Endothelial cell of umbilical vein (primary cell): ENCODE results near the gene N4BP2L1. TPM values are rescaled to one million over a fixed set of nuclear protein-coding genes. Genes with fewer than 3 reads are reported as not detected.

Source experiments
- BruUV-seq: library from RNA; stranded (reverse); fragments of 400-500 nt; replicated peaks from 2 replicates; lab custom pipeline; 2021; lab: Mats Ljungman, UMichigan
- CTCF ChIA-PET: fragments of 300-600, 350-600 bp; sonication (Branson Sonifier 250); formaldehyde crosslinking; loops from one replicate; lab custom pipeline; 2021; ENCODE audit warnings: antibody characterized with exemption, inconsistent platforms; lab: Charles Lee
- POLR2A ChIA-PET: fragments of 300-600, 350-600 bp; sonication (Branson Sonifier 250); formaldehyde crosslinking; loops from one replicate; lab custom pipeline; 2021; ENCODE audit warnings: antibody characterized with exemption, inconsistent platforms; lab: Charles Lee
- DNase-seq: peaks from one replicate; pipeline ENCODE4 v3.0.0-alpha.2; 2011; ENCODE audit warnings: low read depth, low spot score
- FAIRE-seq: peaks from 2 replicates; lab custom pipeline; 2011; peaks lifted over from hg19 to GRCh38; lab: Jason Lieb, UNC
- H2AFZ ChIP-seq: 2 replicates; pipeline ENCODE4 v1.6.0; 2012; ENCODE audit warnings: low read depth, low read length, control low read depth, inconsistent platforms
- H3K27ac ChIP-seq: 2 replicates; pipeline ENCODE4 v1.5.1; 2011; ENCODE audit warnings: low read depth, mild to moderate bottlenecking, control low read depth, low read length, moderate library complexity; ENCODE audit not compliant: insufficient read depth
- H3K27me3 ChIP-seq, 2 experiments: 2 replicates each; pipeline versions ENCODE4 v1.6.0 to v1.6.1; 2011; ENCODE audit warnings: low read length in 2 of 2, mixed read lengths in 1 of 2; ENCODE audit not compliant: control insufficient read depth in 2 of 2, insufficient read depth in 2 of 2
- H3K36me3 ChIP-seq, 2 experiments: 2 replicates in 1 of 2; 3 replicates in 1 of 2; pipeline ENCODE4 v1.5.1; 2011; ENCODE audit warnings: low read length in 2 of 2, mild to moderate bottlenecking in 1 of 2, moderate library complexity in 1 of 2; ENCODE audit not compliant: control insufficient read depth in 2 of 2, insufficient read depth in 2 of 2; ENCODE audit errors: extremely low read depth in 1 of 2
- H3K4me1 ChIP-seq: 3 replicates; pipeline ENCODE4 v1.5.1; 2011; ENCODE audit warnings: mild to moderate bottlenecking, low read length; ENCODE audit not compliant: control insufficient read depth, insufficient read depth; ENCODE audit errors: extremely low read depth
- H3K4me2 ChIP-seq: 2 replicates; pipeline ENCODE4 v1.6.1; 2011; ENCODE audit warnings: low read length, control low read depth, mixed read lengths; ENCODE audit not compliant: insufficient read depth
- H3K4me3 ChIP-seq, 3 experiments: fragments of 200-600 bp in 1 of 3; sonication (generic), shearing (Covaris generic) in 1 of 3; replicated peaks in 1 of 3; 2 replicates each; pipeline ENCODE4 v1.5.1; 2011 to 2016; ENCODE audit warnings: control low read depth in 3 of 3, low read length in 3 of 3, mild to moderate bottlenecking in 2 of 3, inconsistent platforms in 1 of 3, low read depth in 1 of 3, moderate library complexity in 1 of 3; ENCODE audit not compliant: insufficient read depth in 1 of 3
- H3K79me2 ChIP-seq: 2 replicates; pipeline ENCODE4 v1.6.0; 2012; ENCODE audit warnings: low read length, inconsistent platforms; ENCODE audit not compliant: control insufficient read depth, insufficient read depth
- H3K9ac ChIP-seq: replicated peaks from 2 replicates; pipeline ENCODE3; 2011; ENCODE audit warnings: low read length, control low read depth; ENCODE audit not compliant: insufficient read depth; ENCODE audit errors: extremely low read depth
- H3K9me1 ChIP-seq: replicated peaks from 3 replicates; pipeline ENCODE4 v1.6.0; 2011; ENCODE audit warnings: mild to moderate bottlenecking, low read length; ENCODE audit not compliant: control insufficient read depth, insufficient read depth; ENCODE audit errors: extremely low read depth
- H3K9me3 ChIP-seq: replicated peaks from 2 replicates; pipeline ENCODE4 v1.5.1; 2012; ENCODE audit warnings: low read length, inconsistent platforms; ENCODE audit not compliant: control insufficient read depth, insufficient read depth
- H4K20me1 ChIP-seq: replicated peaks from 2 replicates; pipeline ENCODE3; 2011; ENCODE audit warnings: mild to moderate bottlenecking, low read length; ENCODE audit not compliant: control insufficient read depth, insufficient read depth; ENCODE audit errors: extremely low read depth
- CTCF ChIP-seq, 2 donors: IDR thresholded peaks; 1 replicate in 1 of 2; 2 replicates in 1 of 2; pipeline ENCODE4 v1.5.1; 2011; ENCODE audit warnings: low read length in 2 of 2, mild to moderate bottlenecking in 2 of 2, moderate library complexity in 2 of 2, control low read depth in 1 of 2, inconsistent platforms in 1 of 2, low read depth in 1 of 2; ENCODE audit not compliant: insufficient read depth in 1 of 2; ENCODE audit errors: extremely low read depth in 1 of 2
- GATA2 ChIP-seq: IDR thresholded peaks from 2 replicates; pipeline ENCODE4 v1.7.0; 2011; ENCODE audit warnings: low read depth, mild to moderate bottlenecking, moderate library complexity, mixed read lengths, low read length; ENCODE audit not compliant: insufficient read length, insufficient read depth
- JUN ChIP-seq: IDR thresholded peaks from 2 replicates; pipeline ENCODE4 v1.6.1; 2011; ENCODE audit warnings: borderline replicate concordance, low read depth; ENCODE audit not compliant: insufficient read length, insufficient read depth
- MAX ChIP-seq: IDR thresholded peaks from 2 replicates; pipeline ENCODE4 v1.6.1; 2011; ENCODE audit not compliant: insufficient read depth, insufficient read length
- POLR2A ChIP-seq: IDR thresholded peaks from 2 replicates; pipeline ENCODE4 v1.6.1; 2012; ENCODE audit warnings: low read depth, mild to moderate bottlenecking, control low read depth, low read length
- POLR2AphosphoS5 ChIP-seq: IDR thresholded peaks from 2 replicates; pipeline ENCODE4 v1.6.1; 2012; ENCODE audit warnings: low read depth, mild to moderate bottlenecking, control low read depth, low read length, moderate library complexity; ENCODE audit not compliant: insufficient read depth
- dilution Hi-C: fragments of 300-500 bp; cut with MboI; formaldehyde crosslinking; loops from one replicate; pipeline ENCODE4 v1.15.0; 2019; ENCODE audit warnings: low sequenced_read_pairs; ENCODE audit not compliant: extremely low pct_ligation_motif_present
- intact Hi-C: fragments of 100-400 bp; cut with micrococcal nuclease; formaldehyde crosslinking; loops from one replicate; pipeline ENCODE4 v1.10.0; 2022
- polyA plus RNA-seq, 4 experiments: library from polyadenylated mRNA; depleted of rRNA in 3 of 4; stranded (reverse) in 3 of 4; unstranded in 1 of 4; fragments of >200 nt; gene quantifications; 2 replicates each; pipeline versions ENCODE4 v1.2.1 to v1.2.3, GENCODE V29; 2011 to 2012; ENCODE audit warnings: missing spikeins in 1 of 4
- total RNA-seq: library from RNA; stranded (reverse); gene quantifications from 2 replicates; pipeline ENCODE4 v1.2.3, GENCODE V29; 2021

N4BP2L1 gene
- total and polyA plus RNA-seq, 2 donors (not counting 3 experiments of a cell fraction or from before 2014, with no cell fraction given): 1.1 to 2.1 TPM

DNA sequence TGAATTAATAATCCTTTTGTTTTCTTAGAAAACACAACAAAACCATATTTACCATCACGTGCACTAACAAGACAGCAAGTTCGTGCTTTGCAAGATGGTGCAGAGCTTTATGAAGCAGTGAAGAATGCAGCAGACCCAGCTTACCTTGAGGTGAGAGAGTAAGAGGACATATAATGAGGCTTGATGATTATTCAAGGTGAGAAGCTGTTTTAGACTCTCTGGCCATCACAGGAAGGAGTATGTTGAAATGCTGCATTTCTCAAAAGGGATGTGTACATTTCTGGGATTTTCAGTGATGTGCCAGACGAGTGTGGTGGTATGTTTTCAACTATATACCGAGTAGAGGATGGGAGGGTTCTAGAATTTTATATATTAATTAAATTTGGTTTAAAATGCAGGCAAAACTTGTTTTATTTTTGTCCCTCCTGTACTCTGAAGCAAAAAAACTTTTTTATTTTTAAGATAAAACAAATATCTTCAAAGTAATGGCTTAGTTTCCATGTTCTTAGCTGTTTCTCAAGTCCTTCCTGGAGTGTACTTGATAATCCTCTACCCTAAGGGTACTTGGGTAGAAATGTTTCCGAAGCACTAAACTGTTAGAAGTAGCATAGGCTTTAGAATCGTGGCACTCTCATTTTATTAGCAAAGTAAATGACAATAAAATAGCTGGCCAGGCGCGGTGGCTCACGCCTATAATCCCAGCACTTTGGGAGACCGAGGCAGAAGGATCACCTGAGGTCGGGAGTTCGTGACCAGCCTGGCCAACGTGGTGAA, 51.1 kb downstream of the N4BP2L1 start:
- Histone ChIP-seq H4K20me1 (no peaks in the 10 kb centered on the region), H3K27ac (no peak overlapping the region), H3K9me3 (no peaks in the 10 kb centered on the region), H3K9me1 (no peaks in the 10 kb centered on the region), H3K79me2 (no peaks in the 10 kb centered on the region), H3K4me3 (no peak overlapping the region), H3K4me2 (no peak overlapping the region), H3K4me1 (peaks cover 2% of the 10 kb centered on the region), H3K9ac (no peak overlapping the region), H3K36me3 (peaks cover 0 to 4% of the 10 kb centered on the region in 2 experiments), H3K27me3 (no peaks in the 10 kb centered on the region), H2AFZ (no peak overlapping the region)
- ChIA-PET CTCF (interaction anchor here (0.7 to 1.6 kb wide), 3 partner anchors 17 to 205 kb away, joined by 3 to 16 read pairs (median 4); no protein-coding TSS in a partner anchor), POLR2A (no interaction called here)
- FAIRE-seq: no peak
- DNase-seq: no peak
- no TSS peak for BruUV-seq
- intact Hi-C loops: no loop called here
- dilution Hi-C loops: no loop called here
- TF ChIP-seq POLR2A (no peak), CTCF (IDR thresholded peaks at IDR 0.05; ENCODE audit: extremely low read depth in 1 of 2, insufficient read depth in 1 of 2, low read depth in 1 of 2, low read length in 2 of 2) (no peak), POLR2AphosphoS5 (no peak), JUN (no peak), MAX (no peak), GATA2 (no peak)
